SK-N-SH treated with all-trans-retinoic acid at 6 μM for 48 hours (cell line): ENCODE data around the gene CSF2.

ENCODE experiments used
- ESRRG ChIP-seq: fragments of 250-450 bp; sonication (Bioruptor Pico); IDR thresholded peaks from 2 replicates; pipeline ENCODE4 v1.6.1; 2021; ENCODE audit warnings: mild to moderate bottlenecking
- RARB ChIP-seq: fragments of 250-450 bp; sonication (Bioruptor Pico); IDR thresholded peaks from 2 replicates; pipeline ENCODE4 v1.8.0; 2021; ENCODE audit warnings: mild to moderate bottlenecking, moderate library complexity
- SNAI2 ChIP-seq: fragments of 250-450 bp; sonication (Bioruptor Pico); IDR thresholded peaks from 2 replicates; pipeline ENCODE4 v1.5.0; 2020; ENCODE audit warnings: mild to moderate bottlenecking, moderate library complexity
- ZFP3 ChIP-seq: fragments of 250-450 bp; sonication (Bioruptor Pico); IDR thresholded peaks from 2 replicates; pipeline ENCODE4 v1.5.0; 2020; ENCODE audit warnings: mild to moderate bottlenecking, moderate library complexity
- ZNF565 ChIP-seq: fragments of 450-650 bp; formaldehyde crosslinking; conservative IDR thresholded peaks from 2 replicates; pipeline ENCODE4 v1.5.0; 2020; ENCODE audit warnings: low read depth, mild to moderate bottlenecking, moderate library complexity
- TF ChIP-seq, protein P1 (sequence below): fragments of 250-450 bp; sonication (Bioruptor Pico); IDR thresholded peaks from 2 replicates; pipeline ENCODE4 v1.5.1; 2021; ENCODE audit warnings: mild to moderate bottlenecking, moderate library complexity

DNA sequence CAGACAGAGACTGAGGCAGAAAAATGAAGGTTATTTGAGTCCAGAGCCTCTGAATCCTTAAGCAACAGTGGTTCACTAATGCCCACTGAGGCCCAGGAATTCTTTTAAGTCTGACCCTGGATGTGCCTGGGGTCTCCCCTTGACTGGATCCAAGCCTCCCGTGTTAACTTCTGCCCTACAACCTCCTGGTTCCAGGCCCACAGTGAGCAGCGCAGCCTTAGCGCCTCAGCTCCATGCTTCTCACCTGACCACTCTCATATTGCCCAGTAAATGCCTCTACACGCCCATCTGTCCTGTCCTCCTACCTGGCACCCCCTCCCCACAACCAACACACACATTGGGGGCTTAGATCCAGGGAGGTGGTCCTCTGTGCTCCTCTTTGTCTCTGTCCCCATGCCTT lies 6.7 kb upstream of the CSF2 start:
- no peak for TF ChIP-seq ZNF565 (CRISPR knock-in tag)
- no peak for TF ChIP-seq ESRRG (CRISPR knock-in tag)
- TF ChIP-seq SNAI2 (CRISPR knock-in tag) = no peak
- TF ChIP-seq ZFP3 (CRISPR knock-in tag) = no peak
- TF ChIP-seq, protein P1, sequence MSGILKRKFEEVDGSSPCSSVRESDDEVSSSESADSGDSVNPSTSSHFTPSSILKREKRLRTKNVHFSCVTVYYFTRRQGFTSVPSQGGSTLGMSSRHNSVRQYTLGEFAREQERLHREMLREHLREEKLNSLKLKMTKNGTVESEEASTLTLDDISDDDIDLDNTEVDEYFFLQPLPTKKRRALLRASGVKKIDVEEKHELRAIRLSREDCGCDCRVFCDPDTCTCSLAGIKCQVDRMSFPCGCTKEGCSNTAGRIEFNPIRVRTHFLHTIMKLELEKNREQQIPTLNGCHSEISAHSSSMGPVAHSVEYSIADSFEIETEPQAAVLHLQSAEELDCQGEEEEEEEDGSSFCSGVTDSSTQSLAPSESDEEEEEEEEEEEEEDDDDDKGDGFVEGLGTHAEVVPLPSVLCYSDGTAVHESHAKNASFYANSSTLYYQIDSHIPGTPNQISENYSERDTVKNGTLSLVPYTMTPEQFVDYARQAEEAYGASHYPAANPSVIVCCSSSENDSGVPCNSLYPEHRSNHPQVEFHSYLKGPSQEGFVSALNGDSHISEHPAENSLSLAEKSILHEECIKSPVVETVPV = no peak
- TF ChIP-seq RARB (CRISPR knock-in tag) = no peak
